MM.1S (cell line): ENCODE results near the gene EEPD1.

Experiments
- DNase-seq: peaks from one replicate; pipeline ENCODE4 v3.0.0-alpha.2; 2015
- H2AFZ ChIP-seq: fragments of 300-600 bp; sonication (generic); 2 replicates; pipeline ENCODE4 v1.6.0; 2016; ENCODE audit warnings: antibody characterized with exemption, low read length
- H3F3A ChIP-seq: fragments of 300-600 bp; sonication (generic); 2 replicates; pipeline ENCODE4 v1.6.1; 2016; ENCODE audit warnings: mild to moderate bottlenecking, antibody characterized with exemption, low read length, moderate library complexity, mixed read lengths; ENCODE audit not compliant: insufficient read depth
- H3K27ac ChIP-seq: fragments of 300-600 bp; sonication (generic); 2 replicates; pipeline ENCODE4 v1.5.1; 2016; ENCODE audit warnings: mild to moderate bottlenecking, low read length
- H3K27me3 ChIP-seq: fragments of 300-600 bp; sonication (generic); replicated peaks from 2 replicates; pipeline ENCODE4 v1.6.0; 2016; ENCODE audit warnings: low read length; ENCODE audit not compliant: insufficient read depth
- H3K36me3 ChIP-seq: fragments of 300-600 bp; sonication (generic); replicated peaks from 2 replicates; pipeline ENCODE4 v1.6.1; 2016; ENCODE audit warnings: mild to moderate bottlenecking, low read length, mixed read lengths; ENCODE audit not compliant: insufficient read depth
- H3K4me1 ChIP-seq: fragments of 300-600 bp; sonication (generic); 2 replicates; pipeline ENCODE4 v1.6.1; 2016; ENCODE audit warnings: low read length, mixed read lengths
- H3K4me2 ChIP-seq: fragments of 300-600 bp; sonication (generic); 2 replicates; pipeline ENCODE4 v1.6.0; 2016; ENCODE audit warnings: low read depth, low read length
- H3K4me3 ChIP-seq: fragments of 300-600 bp; sonication (generic); 2 replicates; pipeline ENCODE4 v1.5.1; 2016; ENCODE audit warnings: low read length, mixed read lengths
- H3K79me2 ChIP-seq: fragments of 300-600 bp; sonication (generic); 2 replicates; pipeline ENCODE4 v1.6.1; 2016; ENCODE audit warnings: mixed run types, low read length, mixed read lengths
- H3K9ac ChIP-seq: fragments of 300-600 bp; sonication (generic); 2 replicates; pipeline ENCODE4 v1.6.1; 2016; ENCODE audit warnings: low read length, mixed read lengths
- H3K9me2 ChIP-seq: fragments of 300-600 bp; sonication (generic); replicated peaks from 2 replicates; pipeline ENCODE4 v1.6.1; 2016; ENCODE audit warnings: mild to moderate bottlenecking, low read length, mixed read lengths; ENCODE audit not compliant: insufficient read depth
- H3K9me3 ChIP-seq: fragments of 300-600 bp; sonication (generic); replicated peaks from 2 replicates; pipeline ENCODE4 v1.6.1; 2016; ENCODE audit warnings: mild to moderate bottlenecking, low read length, mixed read lengths; ENCODE audit not compliant: insufficient read depth
- H4K20me1 ChIP-seq: fragments of 300-600 bp; sonication (generic); 2 replicates; pipeline ENCODE4 v1.6.1; 2016; ENCODE audit warnings: mild to moderate bottlenecking, low read length, moderate library complexity, mixed read lengths; ENCODE audit not compliant: insufficient read depth
- CTCF ChIP-seq: fragments of 300-600 bp; sonication (generic); IDR thresholded peaks from 2 replicates; pipeline ENCODE4 v1.5.1; 2016; ENCODE audit warnings: antibody characterized with exemption, low read length, mixed read lengths
- EZH2 ChIP-seq: fragments of 300-600 bp; sonication (generic); optimal IDR thresholded peaks from 2 replicates; pipeline ENCODE3; 2017; ENCODE audit warnings: low read depth, mild to moderate bottlenecking, antibody characterized with exemption, low read length, mixed read lengths
- EZH2phosphoT487 ChIP-seq: fragments of 300-600 bp; sonication (generic); IDR thresholded peaks from 2 replicates; pipeline ENCODE4 v1.6.1; 2018; ENCODE audit warnings: antibody characterized with exemption, low read length

Gene EEPD1

GRCh38 chr7:36264913-36265516, 112.0 kb downstream of the EEPD1 start:
- H2AFZ ChIP-seq = no peak overlapping the region
- H3K79me2 ChIP-seq = no peaks in the 10 kb centered on the region
- H3K4me3 ChIP-seq = no peak overlapping the region
- H3K4me2 ChIP-seq = no peak overlapping the region
- no peaks in the 10 kb centered on the region for H3K9me2 ChIP-seq
- no peaks in the 10 kb centered on the region for H3K27me3 ChIP-seq
- H3K9me3 ChIP-seq = no peaks in the 10 kb centered on the region
- TF ChIP-seq EZH2phosphoT487 (no peak), EZH2 (no peak), CTCF (no peak)
- no peaks in the 10 kb centered on the region for H4K20me1 ChIP-seq
- no peak overlapping the region for H3K27ac ChIP-seq
- DNase-seq = no peak
- no peaks in the 10 kb centered on the region for H3F3A ChIP-seq
- no peaks in the 10 kb centered on the region for H3K36me3 ChIP-seq
- H3K4me1 ChIP-seq = no peaks in the 10 kb centered on the region
- H3K9ac ChIP-seq = no peak overlapping the region

GRCh38 chr7:36265680-36266079, 112.6 kb downstream of the EEPD1 start:
- no peak overlapping the region for H3K4me3 ChIP-seq
- H3K9me3 ChIP-seq = no peaks in the 10 kb centered on the region
- H3K27me3 ChIP-seq = no peaks in the 10 kb centered on the region
- no peaks in the 10 kb centered on the region for H3K9me2 ChIP-seq
- no peak for TF ChIP-seq EZH2phosphoT487
- TF ChIP-seq EZH2 = no peak
- TF ChIP-seq CTCF = no peak
- no peak overlapping the region for H3K4me2 ChIP-seq
- H4K20me1 ChIP-seq = no peaks in the 10 kb centered on the region
- H3K79me2 ChIP-seq = no peaks in the 10 kb centered on the region
- H2AFZ ChIP-seq = no peak overlapping the region
- no peak for DNase-seq
- H3K36me3 ChIP-seq = no peaks in the 10 kb centered on the region
- H3K4me1 ChIP-seq = no peaks in the 10 kb centered on the region
- no peak overlapping the region for H3K27ac ChIP-seq
- H3F3A ChIP-seq = no peaks in the 10 kb centered on the region
- no peak overlapping the region for H3K9ac ChIP-seq

- Histone ChIP-seq H3K9me3 (no peaks in the 10 kb centered on the region), H3K27me3 (no peaks in the 10 kb centered on the region), H3K36me3 (no peaks in the 10 kb centered on the region), H3K79me2 (no peaks in the 10 kb centered on the region), H3F3A (no peaks in the 10 kb centered on the region), H3K4me3 (no peak overlapping the region), H3K9me2 (no peaks in the 10 kb centered on the region), H3K4me1 (no peaks in the 10 kb centered on the region), H2AFZ (no peak overlapping the region), H4K20me1 (no peaks in the 10 kb centered on the region), H3K4me2 (no peak overlapping the region), H3K27ac (no peak overlapping the region), H3K9ac (no peak overlapping the region)
- no peak for DNase-seq
- no peak for TF ChIP-seq EZH2phosphoT487
- TF ChIP-seq EZH2 = no peak
- no peak for TF ChIP-seq CTCF
Observed at GRCh38 chr7:36266190-36266589, 113.1 kb downstream of the EEPD1 start.
